MM.1S (cell line): ENCODE measurements around the gene NME4.

ENCODE experiments used
- DNase-seq: peaks from one replicate; pipeline ENCODE4 v3.0.0-alpha.2; 2015
- H2AFZ ChIP-seq: fragments of 300-600 bp; sonication (generic); 2 replicates; pipeline ENCODE4 v1.6.0; 2016; ENCODE audit warnings: antibody characterized with exemption, low read length
- H3F3A ChIP-seq: fragments of 300-600 bp; sonication (generic); 2 replicates; pipeline ENCODE4 v1.6.1; 2016; ENCODE audit warnings: mild to moderate bottlenecking, antibody characterized with exemption, low read length, moderate library complexity, mixed read lengths; ENCODE audit not compliant: insufficient read depth
- H3K27ac ChIP-seq: fragments of 300-600 bp; sonication (generic); 2 replicates; pipeline ENCODE4 v1.5.1; 2016; ENCODE audit warnings: mild to moderate bottlenecking, low read length
- H3K27me3 ChIP-seq: fragments of 300-600 bp; sonication (generic); replicated peaks from 2 replicates; pipeline ENCODE4 v1.6.0; 2016; ENCODE audit warnings: low read length; ENCODE audit not compliant: insufficient read depth
- H3K36me3 ChIP-seq: fragments of 300-600 bp; sonication (generic); replicated peaks from 2 replicates; pipeline ENCODE4 v1.6.1; 2016; ENCODE audit warnings: mild to moderate bottlenecking, low read length, mixed read lengths; ENCODE audit not compliant: insufficient read depth
- H3K4me1 ChIP-seq: fragments of 300-600 bp; sonication (generic); 2 replicates; pipeline ENCODE4 v1.6.1; 2016; ENCODE audit warnings: low read length, mixed read lengths
- H3K4me2 ChIP-seq: fragments of 300-600 bp; sonication (generic); 2 replicates; pipeline ENCODE4 v1.6.0; 2016; ENCODE audit warnings: low read depth, low read length
- H3K4me3 ChIP-seq: fragments of 300-600 bp; sonication (generic); 2 replicates; pipeline ENCODE4 v1.5.1; 2016; ENCODE audit warnings: low read length, mixed read lengths
- H3K79me2 ChIP-seq: fragments of 300-600 bp; sonication (generic); 2 replicates; pipeline ENCODE4 v1.6.1; 2016; ENCODE audit warnings: mixed run types, low read length, mixed read lengths
- H3K9ac ChIP-seq: fragments of 300-600 bp; sonication (generic); 2 replicates; pipeline ENCODE4 v1.6.1; 2016; ENCODE audit warnings: low read length, mixed read lengths
- H3K9me2 ChIP-seq: fragments of 300-600 bp; sonication (generic); replicated peaks from 2 replicates; pipeline ENCODE4 v1.6.1; 2016; ENCODE audit warnings: mild to moderate bottlenecking, low read length, mixed read lengths; ENCODE audit not compliant: insufficient read depth
- H3K9me3 ChIP-seq: fragments of 300-600 bp; sonication (generic); replicated peaks from 2 replicates; pipeline ENCODE4 v1.6.1; 2016; ENCODE audit warnings: mild to moderate bottlenecking, low read length, mixed read lengths; ENCODE audit not compliant: insufficient read depth
- H4K20me1 ChIP-seq: fragments of 300-600 bp; sonication (generic); 2 replicates; pipeline ENCODE4 v1.6.1; 2016; ENCODE audit warnings: mild to moderate bottlenecking, low read length, moderate library complexity, mixed read lengths; ENCODE audit not compliant: insufficient read depth
- CTCF ChIP-seq: fragments of 300-600 bp; sonication (generic); IDR thresholded peaks from 2 replicates; pipeline ENCODE4 v1.5.1; 2016; ENCODE audit warnings: antibody characterized with exemption, low read length, mixed read lengths
- EZH2 ChIP-seq: fragments of 300-600 bp; sonication (generic); optimal IDR thresholded peaks from 2 replicates; pipeline ENCODE3; 2017; ENCODE audit warnings: low read depth, mild to moderate bottlenecking, antibody characterized with exemption, low read length, mixed read lengths
- EZH2phosphoT487 ChIP-seq: fragments of 300-600 bp; sonication (generic); IDR thresholded peaks from 2 replicates; pipeline ENCODE4 v1.6.1; 2018; ENCODE audit warnings: antibody characterized with exemption, low read length

Gene NME4

GRCh38 chr16:407253-407652 lies 10.3 kb downstream of the NME4 start:
- Histone ChIP-seq H3K9me2 (no peaks in the 10 kb centered on the region), H3K27ac (no peak overlapping the region), H3K9me3 (no peaks in the 10 kb centered on the region), H3K36me3 (no peaks in the 10 kb centered on the region), H3K4me2 (no peak overlapping the region), H3K79me2 (no peaks in the 10 kb centered on the region), H3K4me3 (no peak overlapping the region), H3K27me3 (no peaks in the 10 kb centered on the region), H4K20me1 (no peaks in the 10 kb centered on the region), H3F3A (0 out of 2 replicates have a peak, but pooled peaks cover 4% of the 10 kb centered on the region), H3K9ac (no peak overlapping the region), H3K4me1 (no peaks in the 10 kb centered on the region), H2AFZ (no peak overlapping the region)
- TF ChIP-seq EZH2 = no peak
- no peak for TF ChIP-seq CTCF
- TF ChIP-seq EZH2phosphoT487 = no peak
- DNase-seq = no peak

GRCh38 chr16:410516-411178 lies 13.6 kb downstream of the NME4 start:
- Histone ChIP-seq H2AFZ (no peak overlapping the region), H3F3A (no peaks in the 10 kb centered on the region), H3K27me3 (no peaks in the 10 kb centered on the region), H3K4me3 (no peak overlapping the region), H3K36me3 (no peaks in the 10 kb centered on the region), H3K9ac (no peak overlapping the region), H4K20me1 (no peaks in the 10 kb centered on the region), H3K4me1 (no peaks in the 10 kb centered on the region), H3K9me2 (no peaks in the 10 kb centered on the region), H3K27ac (no peak overlapping the region), H3K4me2 (no peak overlapping the region), H3K9me3 (no peaks in the 10 kb centered on the region), H3K79me2 (no peaks in the 10 kb centered on the region)
- no peak for DNase-seq
- TF ChIP-seq EZH2phosphoT487 = no peak
- no peak for TF ChIP-seq EZH2
- no peak for TF ChIP-seq CTCF

GRCh38 chr16:411576-412265 lies 14.7 kb downstream of the NME4 start:
- Histone ChIP-seq H3K27me3 (no peaks in the 10 kb centered on the region), H2AFZ (no peak overlapping the region), H3K9ac (no peak overlapping the region), H3K4me1 (no peaks in the 10 kb centered on the region), H3K9me3 (no peaks in the 10 kb centered on the region), H4K20me1 (no peaks in the 10 kb centered on the region), H3F3A (no peaks in the 10 kb centered on the region), H3K4me2 (no peak overlapping the region), H3K27ac (no peak overlapping the region), H3K4me3 (no peak overlapping the region), H3K36me3 (no peaks in the 10 kb centered on the region), H3K9me2 (no peaks in the 10 kb centered on the region), H3K79me2 (no peaks in the 10 kb centered on the region)
- TF ChIP-seq EZH2 (no peak), EZH2phosphoT487 (no peak), CTCF (no peak)
- DNase-seq = no peak
